Endothelial cell of umbilical vein (primary cell): ENCODE results near the gene SC5D. TPM values are rescaled to one million over a fixed set of nuclear protein-coding genes. Genes with fewer than 3 reads are reported as not detected.

Experiments used
- BruUV-seq: library from RNA; stranded (reverse); fragments of 400-500 nt; replicated peaks from 2 replicates; lab custom pipeline; 2021; lab: Mats Ljungman, UMichigan
- CTCF ChIA-PET: fragments of 300-600, 350-600 bp; sonication (Branson Sonifier 250); formaldehyde crosslinking; loops from one replicate; lab custom pipeline; 2021; ENCODE audit warnings: antibody characterized with exemption, inconsistent platforms; lab: Charles Lee
- POLR2A ChIA-PET: fragments of 300-600, 350-600 bp; sonication (Branson Sonifier 250); formaldehyde crosslinking; loops from one replicate; lab custom pipeline; 2021; ENCODE audit warnings: antibody characterized with exemption, inconsistent platforms; lab: Charles Lee
- DNase-seq: peaks from one replicate; pipeline ENCODE4 v3.0.0-alpha.2; 2011; ENCODE audit warnings: low read depth, low spot score
- FAIRE-seq: peaks from 2 replicates; lab custom pipeline; 2011; peaks lifted over from hg19 to GRCh38; lab: Jason Lieb, UNC
- H2AFZ ChIP-seq: 2 replicates; pipeline ENCODE4 v1.6.0; 2012; ENCODE audit warnings: low read depth, low read length, control low read depth, inconsistent platforms
- H3K27ac ChIP-seq: 2 replicates; pipeline ENCODE4 v1.5.1; 2011; ENCODE audit warnings: low read depth, mild to moderate bottlenecking, control low read depth, low read length, moderate library complexity; ENCODE audit not compliant: insufficient read depth
- H3K27me3 ChIP-seq, 2 experiments: 2 replicates each; pipeline versions ENCODE4 v1.6.0 to v1.6.1; 2011; ENCODE audit warnings: low read length in 2 of 2, mixed read lengths in 1 of 2; ENCODE audit not compliant: control insufficient read depth in 2 of 2, insufficient read depth in 2 of 2
- H3K36me3 ChIP-seq, 2 experiments: 2 replicates in 1 of 2; 3 replicates in 1 of 2; pipeline ENCODE4 v1.5.1; 2011; ENCODE audit warnings: low read length in 2 of 2, mild to moderate bottlenecking in 1 of 2, moderate library complexity in 1 of 2; ENCODE audit not compliant: control insufficient read depth in 2 of 2, insufficient read depth in 2 of 2; ENCODE audit errors: extremely low read depth in 1 of 2
- H3K4me1 ChIP-seq: 3 replicates; pipeline ENCODE4 v1.5.1; 2011; ENCODE audit warnings: mild to moderate bottlenecking, low read length; ENCODE audit not compliant: control insufficient read depth, insufficient read depth; ENCODE audit errors: extremely low read depth
- H3K4me2 ChIP-seq: 2 replicates; pipeline ENCODE4 v1.6.1; 2011; ENCODE audit warnings: low read length, control low read depth, mixed read lengths; ENCODE audit not compliant: insufficient read depth
- H3K4me3 ChIP-seq, 3 experiments: fragments of 200-600 bp in 1 of 3; sonication (generic), shearing (Covaris generic) in 1 of 3; replicated peaks in 1 of 3; 2 replicates each; pipeline ENCODE4 v1.5.1; 2011 to 2016; ENCODE audit warnings: control low read depth in 3 of 3, low read length in 3 of 3, mild to moderate bottlenecking in 2 of 3, inconsistent platforms in 1 of 3, low read depth in 1 of 3, moderate library complexity in 1 of 3; ENCODE audit not compliant: insufficient read depth in 1 of 3
- H3K79me2 ChIP-seq: 2 replicates; pipeline ENCODE4 v1.6.0; 2012; ENCODE audit warnings: low read length, inconsistent platforms; ENCODE audit not compliant: control insufficient read depth, insufficient read depth
- H3K9ac ChIP-seq: replicated peaks from 2 replicates; pipeline ENCODE3; 2011; ENCODE audit warnings: low read length, control low read depth; ENCODE audit not compliant: insufficient read depth; ENCODE audit errors: extremely low read depth
- H3K9me1 ChIP-seq: replicated peaks from 3 replicates; pipeline ENCODE4 v1.6.0; 2011; ENCODE audit warnings: mild to moderate bottlenecking, low read length; ENCODE audit not compliant: control insufficient read depth, insufficient read depth; ENCODE audit errors: extremely low read depth
- H3K9me3 ChIP-seq: replicated peaks from 2 replicates; pipeline ENCODE4 v1.5.1; 2012; ENCODE audit warnings: low read length, inconsistent platforms; ENCODE audit not compliant: control insufficient read depth, insufficient read depth
- H4K20me1 ChIP-seq: replicated peaks from 2 replicates; pipeline ENCODE3; 2011; ENCODE audit warnings: mild to moderate bottlenecking, low read length; ENCODE audit not compliant: control insufficient read depth, insufficient read depth; ENCODE audit errors: extremely low read depth
- CTCF ChIP-seq, 2 donors: IDR thresholded peaks; 1 replicate in 1 of 2; 2 replicates in 1 of 2; pipeline ENCODE4 v1.5.1; 2011; ENCODE audit warnings: low read length in 2 of 2, mild to moderate bottlenecking in 2 of 2, moderate library complexity in 2 of 2, control low read depth in 1 of 2, inconsistent platforms in 1 of 2, low read depth in 1 of 2; ENCODE audit not compliant: insufficient read depth in 1 of 2; ENCODE audit errors: extremely low read depth in 1 of 2
- EZH2 ChIP-seq: IDR thresholded peaks from 2 replicates; pipeline ENCODE4 v1.6.1; 2012; ENCODE audit warnings: borderline replicate concordance, low read depth, mild to moderate bottlenecking, moderate library complexity, low read length, inconsistent platforms; ENCODE audit not compliant: severe bottlenecking
- FOS ChIP-seq: IDR thresholded peaks from 2 replicates; pipeline ENCODE4 v1.6.1; 2011; ENCODE audit warnings: mild to moderate bottlenecking, low read length, moderate library complexity, borderline replicate concordance; ENCODE audit not compliant: insufficient read depth
- GATA2 ChIP-seq: IDR thresholded peaks from 2 replicates; pipeline ENCODE4 v1.7.0; 2011; ENCODE audit warnings: low read depth, mild to moderate bottlenecking, moderate library complexity, mixed read lengths, low read length; ENCODE audit not compliant: insufficient read length, insufficient read depth
- JUN ChIP-seq: IDR thresholded peaks from 2 replicates; pipeline ENCODE4 v1.6.1; 2011; ENCODE audit warnings: borderline replicate concordance, low read depth; ENCODE audit not compliant: insufficient read length, insufficient read depth
- MAX ChIP-seq: IDR thresholded peaks from 2 replicates; pipeline ENCODE4 v1.6.1; 2011; ENCODE audit not compliant: insufficient read depth, insufficient read length
- MYC ChIP-seq: IDR thresholded peaks from one replicate; pipeline ENCODE4 v1.6.1; 2011; ENCODE audit warnings: mild to moderate bottlenecking, low read depth, low read length
- POLR2A ChIP-seq: IDR thresholded peaks from 2 replicates; pipeline ENCODE4 v1.6.1; 2012; ENCODE audit warnings: low read depth, mild to moderate bottlenecking, control low read depth, low read length
- POLR2AphosphoS5 ChIP-seq: IDR thresholded peaks from 2 replicates; pipeline ENCODE4 v1.6.1; 2012; ENCODE audit warnings: low read depth, mild to moderate bottlenecking, control low read depth, low read length, moderate library complexity; ENCODE audit not compliant: insufficient read depth
- dilution Hi-C: fragments of 300-500 bp; cut with MboI; formaldehyde crosslinking; loops from one replicate; pipeline ENCODE4 v1.15.0; 2019; ENCODE audit warnings: low sequenced_read_pairs; ENCODE audit not compliant: extremely low pct_ligation_motif_present
- intact Hi-C: fragments of 100-400 bp; cut with micrococcal nuclease; formaldehyde crosslinking; loops from one replicate; pipeline ENCODE4 v1.10.0; 2022
- polyA plus RNA-seq, 4 experiments: library from polyadenylated mRNA; depleted of rRNA in 3 of 4; stranded (reverse) in 3 of 4; unstranded in 1 of 4; fragments of >200 nt; gene quantifications; 2 replicates each; pipeline versions ENCODE4 v1.2.1 to v1.2.3, GENCODE V29; 2011 to 2012; ENCODE audit warnings: missing spikeins in 1 of 4
- total RNA-seq: library from RNA; stranded (reverse); gene quantifications from 2 replicates; pipeline ENCODE4 v1.2.3, GENCODE V29; 2021

The SC5D gene
- total and polyA plus RNA-seq, 2 donors (not counting 3 experiments of a cell fraction or from before 2014, with no cell fraction given): 37.1 to 40.0 TPM

- no peaks in the 10 kb centered on the region for H3K36me3 ChIP-seq
- H2AFZ ChIP-seq: no peak overlapping the region
- peaks cover 0 to 2% of the 10 kb centered on the region in 2 experiments for H3K27me3 ChIP-seq
- ChIA-PET CTCF (interaction anchor here (1.3 to 1.9 kb wide), 3 partner anchors 9 to 336 kb away, joined by 3 to 8 read pairs (median 8); no protein-coding TSS in a partner anchor), POLR2A (no interaction called here)
- dilution Hi-C loops (no loop called here), intact Hi-C loops (no loop called here)
- H3K9me3 ChIP-seq: no peaks in the 10 kb centered on the region
- no peaks in the 10 kb centered on the region for H3K9me1 ChIP-seq
- H3K4me3 ChIP-seq: no peak overlapping the region
- FAIRE-seq (no peak), DNase-seq (no peak)
- H4K20me1 ChIP-seq: no peaks in the 10 kb centered on the region
- H3K9ac ChIP-seq: no peak overlapping the region
- H3K27ac ChIP-seq: no peak overlapping the region
- BruUV-seq: no TSS peak
- TF ChIP-seq POLR2AphosphoS5 (no peak), EZH2 (no peak), MYC (no peak), POLR2A (no peak), JUN (no peak), GATA2 (no peak), CTCF (IDR thresholded peaks at IDR 0.05; ENCODE audit: extremely low read depth in 1 of 2, insufficient read depth in 1 of 2, low read depth in 1 of 2, low read length in 2 of 2) (no peak), MAX (no peak), FOS (no peak)
- H3K4me2 ChIP-seq: no peak overlapping the region
- no peaks in the 10 kb centered on the region for H3K79me2 ChIP-seq
- H3K4me1 ChIP-seq: no peaks in the 10 kb centered on the region
These were observed 37.0 kb upstream of the SC5D start for GRCh38 chr11:121255473-121256125.
